Measurements from ENCODE around the gene WSB2.

The WSB2 gene

DNA sequence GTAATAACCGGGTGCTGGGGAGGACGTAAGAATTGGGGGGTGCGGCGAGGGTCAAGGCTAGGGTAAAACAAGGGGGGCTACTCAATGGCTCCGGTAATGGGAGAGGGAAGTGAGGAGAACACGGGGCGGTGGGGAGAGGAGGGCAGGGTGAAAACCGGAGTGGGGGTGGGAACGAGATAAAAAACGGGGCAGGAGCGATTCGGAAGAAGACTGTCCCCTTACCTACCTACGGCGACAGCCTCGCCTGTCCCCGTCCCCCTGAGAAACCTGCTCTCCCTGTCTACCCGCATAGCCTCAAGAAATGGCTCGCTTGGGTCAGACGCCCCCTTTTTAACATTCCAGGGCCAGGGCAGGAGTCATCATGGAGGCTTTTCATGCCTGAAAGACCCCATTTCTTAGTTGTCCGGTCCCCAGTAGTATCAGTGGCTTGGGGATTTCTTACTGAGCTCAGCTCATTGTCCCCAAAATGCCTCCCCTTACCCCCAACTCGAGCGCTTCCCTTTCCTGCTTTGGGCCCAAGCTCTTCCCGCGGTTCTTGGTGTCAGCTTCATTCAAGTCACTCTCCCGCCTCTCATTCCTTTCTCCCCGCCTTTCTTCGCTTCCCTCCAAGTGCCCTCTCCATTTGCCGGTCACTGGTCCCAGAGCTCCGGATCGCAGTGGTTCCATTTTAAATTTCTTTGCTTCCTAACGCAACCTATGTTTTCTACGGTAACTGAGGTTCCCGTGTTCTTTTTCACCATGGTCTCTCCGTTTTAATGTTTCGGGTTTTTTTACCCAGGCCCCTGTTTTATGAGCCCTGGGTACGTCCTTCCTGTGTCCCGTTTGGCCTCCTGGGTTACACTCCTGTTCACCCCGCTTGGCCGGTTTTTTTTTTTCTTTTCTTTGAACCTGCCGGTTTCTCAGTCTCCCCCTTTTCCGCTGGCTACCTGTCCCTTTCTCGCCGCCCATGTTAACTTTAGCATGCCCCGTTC lies 1.2 kb upstream of the WSB2 start:
- no peak for DNase-seq

GRCh38 chr12:118060301-118061010 lies 523 bp downstream of the WSB2 start:
- DNase-seq = no peak

DNA sequence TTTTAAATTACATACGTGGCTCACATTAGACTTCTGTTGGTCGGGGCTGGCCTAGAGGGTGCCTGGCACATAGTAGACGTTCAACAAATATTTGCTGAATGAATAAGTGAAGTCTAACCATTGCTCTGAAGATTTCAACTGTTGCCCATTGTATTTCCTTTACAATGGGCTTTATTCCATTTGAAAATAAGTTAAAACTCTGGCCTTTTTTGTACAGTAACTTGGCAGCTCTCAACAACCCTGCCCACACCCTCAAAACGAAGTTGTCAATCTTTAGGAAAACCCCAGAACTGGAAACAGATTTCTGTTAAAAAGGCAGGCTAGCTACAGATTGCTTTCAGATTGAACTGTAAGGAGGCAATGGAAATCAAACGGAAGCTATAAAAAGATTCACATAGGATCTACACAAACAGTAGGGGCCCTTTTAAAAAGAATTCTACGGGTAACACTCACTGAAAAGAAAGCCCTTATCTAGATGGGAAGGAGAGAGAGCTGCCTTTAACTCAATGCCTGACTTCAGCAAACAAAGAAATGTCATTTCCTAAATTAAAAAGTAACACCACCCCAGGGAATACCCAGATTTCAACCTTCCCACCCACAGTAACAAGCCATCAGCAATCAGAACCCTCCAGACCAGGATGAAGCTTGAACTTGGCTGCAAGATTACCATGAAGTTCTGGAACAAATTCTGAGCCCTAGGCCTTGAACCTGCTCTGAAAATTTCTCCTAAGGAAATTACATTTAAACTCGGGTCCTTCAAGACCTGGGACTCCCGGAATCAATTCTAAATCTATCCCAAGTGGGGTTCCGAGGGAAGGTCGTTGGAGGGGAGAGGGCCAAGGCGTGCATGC lies 1.4 kb downstream of the WSB2 start:
- no peak for DNase-seq

DNA sequence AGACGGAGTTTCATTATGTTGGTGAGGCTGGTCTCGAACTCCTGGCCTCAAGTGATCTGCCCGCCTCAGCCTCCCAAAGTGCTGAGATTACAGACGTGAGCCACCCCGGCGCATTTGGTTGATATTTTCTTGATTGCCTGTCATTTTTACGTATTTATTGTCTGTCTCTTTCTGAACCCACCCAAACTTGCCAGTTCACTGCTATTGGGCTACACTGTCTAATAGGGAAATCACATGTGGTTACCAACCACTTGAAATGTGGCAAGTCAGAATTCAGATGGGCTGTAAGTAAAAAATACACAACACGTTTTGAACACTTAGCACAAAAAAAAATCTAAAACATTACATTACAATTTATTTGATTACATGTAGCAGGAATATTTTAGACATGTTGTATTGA lies 2.1 kb downstream of the WSB2 start:
- no peak for DNase-seq

- no peak for DNase-seq
Measured at GRCh38 chr12:118058227-118058626, 2.8 kb downstream of the WSB2 start.

DNA sequence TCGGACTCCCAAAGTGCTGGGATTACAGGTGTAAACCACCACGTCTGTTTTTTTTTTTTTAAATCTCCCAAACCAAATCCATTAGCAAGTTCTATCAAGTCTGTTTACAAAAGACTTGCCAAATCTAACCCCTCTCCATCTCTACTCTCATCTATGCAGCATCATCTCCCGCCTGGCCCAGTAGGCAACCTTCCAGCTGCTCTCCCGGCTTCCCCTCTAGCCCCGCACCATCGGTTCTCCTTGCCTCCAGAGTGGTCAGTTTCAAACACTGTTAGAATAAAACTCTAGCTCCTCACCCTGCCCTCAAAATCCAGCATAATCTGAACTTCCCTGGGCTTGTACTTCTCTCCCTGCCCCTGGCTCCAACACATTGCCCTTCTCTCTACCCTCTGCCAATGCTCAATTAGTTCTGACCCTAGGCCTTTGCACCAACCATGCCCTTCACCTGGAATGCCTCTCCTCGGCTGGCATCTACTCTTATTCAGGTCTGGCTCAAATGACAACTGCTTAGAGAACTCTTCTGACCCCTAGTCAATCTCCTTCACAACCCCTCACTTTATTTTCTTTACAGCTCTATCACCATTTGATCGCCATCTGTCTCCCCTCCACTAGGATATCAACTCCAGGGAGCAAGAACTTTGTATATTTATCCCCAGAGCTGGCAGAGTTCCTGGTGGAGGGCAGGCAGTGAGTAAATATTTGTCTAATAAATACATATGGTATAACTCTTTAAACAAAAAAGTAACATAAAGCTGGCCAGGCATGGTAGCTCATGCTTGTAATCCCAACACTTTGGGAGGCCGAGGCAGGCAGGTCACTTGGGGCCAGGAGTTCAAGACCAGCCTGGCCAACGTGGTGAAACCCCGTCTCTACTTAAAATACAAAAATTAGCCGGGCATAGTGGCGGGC lies 4.9 kb downstream of the WSB2 start:
- no peak for DNase-seq

DNA sequence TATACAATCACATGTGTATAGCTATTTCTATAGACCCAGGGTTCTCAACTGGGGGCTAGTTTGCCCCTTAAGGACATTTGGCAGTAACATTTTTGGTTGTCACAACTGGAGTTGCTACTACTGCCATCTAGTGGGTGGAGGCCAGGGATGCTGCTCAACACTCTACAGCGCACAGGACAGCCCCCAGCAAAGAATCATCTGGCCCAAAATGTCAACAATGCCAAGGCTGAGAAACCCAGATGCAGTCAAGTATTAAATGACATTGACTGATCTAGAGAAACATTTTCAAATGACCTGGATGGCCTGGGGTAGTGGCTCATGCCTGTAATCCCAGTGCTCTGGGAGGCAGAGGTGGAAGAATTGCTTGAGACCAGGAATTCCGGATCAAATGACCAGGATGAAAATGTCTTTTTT lies 5.8 kb downstream of the WSB2 start:
- peak; percentile 19 for DNase-seq

- DNase-seq = no peak
Measured at GRCh38 chr12:118053071-118053985, 7.7 kb downstream of the WSB2 start.

GRCh38 chr12:118052324-118053070 lies 8.5 kb downstream of the WSB2 start:
- DNase-seq = no peak

DNA sequence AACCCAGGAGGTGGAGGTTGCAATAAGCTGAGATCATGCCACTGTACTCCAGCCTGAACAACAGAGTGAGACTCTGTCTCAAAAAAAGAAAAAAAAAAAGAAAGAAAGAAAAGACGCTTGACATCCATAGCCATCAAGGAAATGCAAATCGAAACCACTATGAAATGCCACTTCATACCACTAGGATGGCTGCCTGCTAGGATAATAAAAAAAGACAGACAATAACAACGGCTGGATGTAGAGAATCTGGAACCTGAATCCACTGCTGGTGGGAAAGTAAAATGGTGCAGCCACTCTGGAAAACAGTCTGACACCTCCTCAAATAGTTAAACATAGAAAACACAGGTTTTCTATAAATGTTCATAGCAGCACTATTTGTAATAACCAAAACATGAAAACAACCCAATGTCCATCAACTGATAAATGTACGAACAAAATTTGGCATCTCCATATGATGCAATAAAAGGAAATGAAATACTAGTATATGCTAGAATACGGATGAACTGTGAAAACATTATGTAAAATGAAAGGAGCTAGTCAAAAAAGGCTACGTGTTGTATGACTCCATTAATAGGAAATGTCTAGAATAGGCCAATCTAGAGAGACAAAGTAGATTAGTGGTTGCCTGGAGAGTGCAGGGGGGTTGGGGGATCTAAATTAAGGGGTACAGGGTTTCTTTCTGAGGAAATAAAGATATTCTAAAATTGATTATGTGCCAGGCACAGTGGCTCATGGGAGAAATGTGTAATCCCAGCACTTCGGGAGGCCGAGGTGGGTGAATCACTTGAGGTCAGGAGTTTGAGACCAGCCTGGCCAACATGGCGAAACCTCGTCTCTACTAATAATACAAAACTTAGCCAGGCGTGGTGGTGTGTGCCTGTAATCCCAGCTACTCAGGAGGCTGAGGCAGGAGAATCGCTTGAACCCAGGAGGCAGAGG lies 9.7 kb downstream of the WSB2 start:
- DNase-seq = no peak

GRCh38 chr12:118046430-118046829 lies 14.5 kb downstream of the WSB2 start:
- DNase-seq = no peak

GRCh38 chr12:118044577-118044976 lies 16.4 kb downstream of the WSB2 start:
- no peak for DNase-seq

DNA sequence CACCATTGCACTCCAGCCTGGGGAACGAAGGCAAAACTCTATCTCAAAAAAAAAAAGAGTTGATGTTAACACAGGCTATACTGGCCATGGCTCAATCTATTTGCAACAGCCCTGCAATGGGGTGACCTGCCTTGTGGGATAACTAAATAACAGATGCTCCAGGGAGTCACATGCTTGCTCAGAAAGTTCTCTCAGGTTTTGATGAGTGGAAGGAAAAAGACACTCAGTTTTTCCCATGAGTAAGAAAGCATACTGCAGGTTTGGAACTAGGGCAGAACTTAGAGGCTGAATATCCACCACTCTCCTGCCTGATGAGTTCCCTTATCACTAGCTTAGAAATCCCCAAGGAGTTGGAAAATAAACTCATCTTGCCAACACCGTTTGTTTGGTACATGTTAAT lies 16.9 kb downstream of the WSB2 start:
- no peak for DNase-seq

GRCh38 chr12:118042091-118042490 lies 18.9 kb downstream of the WSB2 start:
- no peak for DNase-seq

GRCh38 chr12:118038137-118038536 lies 22.8 kb downstream of the WSB2 start:
- no peak for DNase-seq

GRCh38 chr12:118036672-118037411 lies 24.1 kb downstream of the WSB2 start:
- no peak for DNase-seq

- no peak for DNase-seq
Measured at GRCh38 chr12:118035190-118036041, 25.6 kb downstream of the WSB2 start.
